ENCODE measurements around the gene GPX8. TPM values are rescaled to one million over a fixed set of nuclear protein-coding genes. Genes with fewer than 3 reads are reported as not detected.

The GPX8 gene
- total RNA-seq, 1 donor from 2014 or later, result 198 TPM

DNA sequence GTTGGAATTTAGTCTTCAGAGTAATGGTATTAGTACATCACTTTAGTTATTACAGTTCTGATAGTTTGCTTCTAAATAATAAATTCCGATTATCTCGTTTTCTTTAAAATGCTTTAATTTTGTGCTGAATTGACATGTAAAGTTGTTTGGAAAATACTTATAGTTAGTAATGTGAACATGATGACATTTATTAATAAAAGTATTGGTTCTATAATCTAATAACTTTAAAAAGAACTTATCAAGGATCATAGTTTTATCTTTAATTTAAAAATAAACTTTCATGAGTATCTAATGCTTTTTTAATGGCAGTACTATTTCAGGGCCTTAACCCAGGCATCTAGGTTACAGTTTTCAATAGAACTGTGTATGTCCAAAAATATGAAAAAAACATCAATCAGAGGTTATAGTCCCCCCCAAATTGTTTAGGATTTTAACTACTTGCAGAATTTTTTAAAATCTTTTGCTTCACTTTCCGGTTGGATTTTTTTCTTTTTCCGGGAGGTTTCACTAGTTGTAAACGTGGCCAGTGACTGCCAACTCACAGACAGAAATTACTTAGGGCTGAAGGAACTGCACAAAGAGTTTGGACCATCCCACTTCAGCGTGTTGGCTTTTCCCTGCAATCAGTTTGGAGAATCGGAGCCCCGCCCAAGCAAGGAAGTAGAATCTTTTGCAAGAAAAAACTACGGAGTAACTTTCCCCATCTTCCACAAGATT, 680 bp downstream of the GPX8 start:
- H3K36me3 Mint-ChIP-seq (ENCODE audit: low read depth), result peaks cover 19% of the 10 kb centered on the region
- peak overlapping the region; percentile 98 for H3K27ac Mint-ChIP-seq (ENCODE audit: unreplicated experiment)
- TF ChIP-seq, protein P1, sequence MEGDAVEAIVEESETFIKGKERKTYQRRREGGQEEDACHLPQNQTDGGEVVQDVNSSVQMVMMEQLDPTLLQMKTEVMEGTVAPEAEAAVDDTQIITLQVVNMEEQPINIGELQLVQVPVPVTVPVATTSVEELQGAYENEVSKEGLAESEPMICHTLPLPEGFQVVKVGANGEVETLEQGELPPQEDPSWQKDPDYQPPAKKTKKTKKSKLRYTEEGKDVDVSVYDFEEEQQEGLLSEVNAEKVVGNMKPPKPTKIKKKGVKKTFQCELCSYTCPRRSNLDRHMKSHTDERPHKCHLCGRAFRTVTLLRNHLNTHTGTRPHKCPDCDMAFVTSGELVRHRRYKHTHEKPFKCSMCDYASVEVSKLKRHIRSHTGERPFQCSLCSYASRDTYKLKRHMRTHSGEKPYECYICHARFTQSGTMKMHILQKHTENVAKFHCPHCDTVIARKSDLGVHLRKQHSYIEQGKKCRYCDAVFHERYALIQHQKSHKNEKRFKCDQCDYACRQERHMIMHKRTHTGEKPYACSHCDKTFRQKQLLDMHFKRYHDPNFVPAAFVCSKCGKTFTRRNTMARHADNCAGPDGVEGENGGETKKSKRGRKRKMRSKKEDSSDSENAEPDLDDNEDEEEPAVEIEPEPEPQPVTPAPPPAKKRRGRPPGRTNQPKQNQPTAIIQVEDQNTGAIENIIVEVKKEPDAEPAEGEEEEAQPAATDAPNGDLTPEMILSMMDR (IDR thresholded peaks at IDR 0.05), result no peak
- no peaks in the 10 kb centered on the region for H3K27me3 Mint-ChIP-seq (ENCODE audit: low read depth)
- peak overlapping the region; percentile 85 for H3K4me3 Mint-ChIP-seq (ENCODE audit: unreplicated experiment)
- H3K9me3 Mint-ChIP-seq (ENCODE audit: low read depth), result no peaks in the 10 kb centered on the region
- H3K4me1 Mint-ChIP-seq (ENCODE audit: low read depth), result peaks cover 27% of the 10 kb centered on the region
- DNase-seq (ENCODE audit: low spot score), result no peak

DNA sequence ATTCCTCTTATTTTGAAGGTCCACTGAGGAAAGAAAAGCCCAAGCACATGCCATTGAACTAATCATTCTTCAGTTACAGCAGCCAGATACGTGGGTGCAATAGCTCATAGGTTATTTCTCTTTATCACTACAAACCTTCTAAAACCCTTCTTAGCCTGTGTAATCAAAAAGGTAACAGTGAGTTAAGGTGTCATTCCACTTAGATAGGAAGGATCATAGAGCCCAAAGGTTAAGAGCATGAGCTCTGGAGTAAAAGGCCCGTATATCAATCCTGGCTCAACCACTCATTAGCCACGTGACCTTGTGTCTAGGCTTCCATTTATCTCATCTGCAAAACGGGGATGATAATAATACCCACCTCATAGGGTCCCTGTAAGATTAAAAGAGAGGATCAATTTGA, 2.7 kb downstream of the GPX8 start:
- H3K27me3 Mint-ChIP-seq (ENCODE audit: low read depth), result no peaks in the 10 kb centered on the region
- H3K36me3 Mint-ChIP-seq (ENCODE audit: low read depth), result peaks cover 26% of the 10 kb centered on the region
- H3K9me3 Mint-ChIP-seq (ENCODE audit: low read depth), result no peaks in the 10 kb centered on the region
- peak overlapping the region; percentile 85 for H3K4me3 Mint-ChIP-seq (ENCODE audit: unreplicated experiment)
- DNase-seq (ENCODE audit: low spot score), result no peak
- H3K27ac Mint-ChIP-seq (ENCODE audit: unreplicated experiment), result no peak overlapping the region
- peaks cover 25% of the 10 kb centered on the region for H3K4me1 Mint-ChIP-seq (ENCODE audit: low read depth)
- TF ChIP-seq, protein P1 (IDR thresholded peaks at IDR 0.05), result no peak

DNA sequence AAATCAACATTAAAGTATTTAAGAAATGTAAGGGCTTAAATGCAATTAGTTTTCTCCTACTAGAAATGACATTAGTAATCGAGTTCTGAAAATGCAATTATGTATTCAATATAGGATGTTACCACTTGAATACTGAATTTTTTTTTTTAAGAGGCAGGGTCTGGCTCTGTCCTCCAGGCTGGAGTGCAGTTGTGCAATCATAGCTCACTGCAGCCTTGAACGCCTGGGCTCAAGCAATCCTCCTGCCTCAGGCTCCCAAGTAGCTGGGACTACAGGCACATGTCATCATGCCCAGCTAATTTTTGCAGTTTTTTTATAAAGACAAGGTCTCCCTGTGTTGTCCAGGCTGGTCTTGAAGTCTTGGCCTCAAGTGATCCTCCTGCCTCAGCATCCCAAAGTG, 11.5 kb downstream of the GPX8 start:
- Mint-ChIP-seq H3K4me3 (ENCODE audit: unreplicated experiment) (no peak overlapping the region), H3K27me3 (ENCODE audit: low read depth) (peaks cover 28% of the 10 kb centered on the region), H3K27ac (ENCODE audit: unreplicated experiment) (no peak overlapping the region), H3K4me1 (ENCODE audit: low read depth) (peaks cover 35% of the 10 kb centered on the region), H3K36me3 (ENCODE audit: low read depth) (peaks cover 1% of the 10 kb centered on the region), H3K9me3 (ENCODE audit: low read depth) (no peaks in the 10 kb centered on the region)
- TF ChIP-seq, protein P1 (IDR thresholded peaks at IDR 0.05), result no peak
- no peak for DNase-seq (ENCODE audit: low spot score)

DNA sequence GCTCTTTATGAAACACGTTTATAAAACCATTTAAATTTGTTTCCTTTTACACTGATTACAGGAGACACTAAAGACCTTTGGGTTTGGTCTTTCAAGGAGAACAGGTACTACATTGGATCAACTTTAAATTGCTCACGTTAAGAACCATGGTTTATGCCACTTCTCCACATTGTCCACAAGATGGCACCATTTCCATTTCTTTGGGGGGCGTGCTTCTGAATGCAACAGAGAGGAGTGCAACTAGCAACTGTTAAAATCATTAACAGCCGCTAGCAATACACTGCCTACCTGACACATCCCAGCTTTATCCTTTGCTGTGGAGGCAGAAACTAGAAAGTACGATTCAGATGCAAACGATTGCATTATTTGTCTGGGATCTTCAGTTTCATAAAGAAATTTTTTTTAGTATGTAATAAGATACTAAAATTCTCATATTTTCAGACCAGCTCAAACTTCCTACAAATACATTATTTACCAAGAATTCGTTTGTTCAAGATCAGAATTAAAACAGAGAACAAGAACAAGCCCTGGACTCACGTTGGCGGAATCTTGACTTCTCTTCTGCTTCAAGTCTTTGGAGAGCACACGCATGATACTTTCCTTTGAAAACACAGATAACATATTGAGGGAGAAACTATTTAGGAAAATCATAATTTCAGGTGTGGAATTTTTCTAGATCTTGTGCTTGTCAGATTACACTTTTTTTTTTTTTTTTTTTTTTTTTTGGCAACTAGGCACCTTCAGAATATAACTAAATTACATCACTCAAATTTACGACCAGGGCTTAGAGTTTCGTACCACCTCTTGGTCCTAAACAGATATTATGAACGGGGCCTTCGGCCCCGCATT, 12.3 kb downstream of the GPX8 start:
- no peak overlapping the region for H3K27ac Mint-ChIP-seq (ENCODE audit: unreplicated experiment)
- no peaks in the 10 kb centered on the region for H3K36me3 Mint-ChIP-seq (ENCODE audit: low read depth)
- H3K9me3 Mint-ChIP-seq (ENCODE audit: low read depth), result no peaks in the 10 kb centered on the region
- peaks cover 35% of the 10 kb centered on the region for H3K27me3 Mint-ChIP-seq (ENCODE audit: low read depth)
- peaks cover 39% of the 10 kb centered on the region for H3K4me1 Mint-ChIP-seq (ENCODE audit: low read depth)
- TF ChIP-seq, protein P1 (IDR thresholded peaks at IDR 0.05), result peak; percentile 93
- DNase-seq (ENCODE audit: low spot score), result no peak
- peak overlapping the region; percentile 83 for H3K4me3 Mint-ChIP-seq (ENCODE audit: unreplicated experiment)

DNA sequence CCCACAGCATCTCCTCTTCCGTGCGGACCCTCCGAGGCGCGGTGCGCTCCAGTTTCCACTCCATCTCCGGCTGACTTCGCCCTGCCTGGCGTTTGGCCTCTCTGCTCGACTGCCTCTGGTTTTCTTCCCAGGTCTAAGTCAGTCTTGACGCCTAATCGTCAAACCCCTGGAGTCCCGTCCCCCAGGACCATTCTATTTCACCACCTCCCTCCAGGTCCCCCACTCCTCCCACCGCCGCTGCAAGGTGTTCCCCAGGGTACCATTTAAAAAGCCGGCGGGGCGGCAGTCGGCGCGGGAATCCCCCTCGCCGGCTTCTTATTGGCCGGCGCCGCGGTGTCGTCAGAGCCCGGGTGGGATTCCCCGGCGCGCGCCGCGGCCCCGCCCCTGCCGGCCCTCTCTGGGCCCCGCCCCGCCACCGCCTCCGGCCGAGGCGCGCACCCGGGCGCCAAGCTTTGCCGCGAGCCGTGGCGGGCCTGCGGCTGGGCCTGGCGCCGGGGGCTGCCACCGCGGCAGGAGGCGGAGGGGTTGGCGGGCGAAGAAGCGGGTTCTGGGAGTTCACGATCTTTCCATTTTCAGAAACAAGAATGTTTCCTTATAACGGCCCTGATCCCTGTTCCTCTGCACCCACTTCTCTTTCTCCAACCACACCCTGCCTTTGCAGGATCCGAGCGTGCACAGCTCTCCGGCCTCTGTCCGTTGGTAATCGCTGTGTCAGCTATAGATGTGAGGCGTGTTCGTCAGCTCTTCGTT, 13.1 kb downstream of the GPX8 start, which contains the start of gene CDC20B:
Gene CDC20B (minus strand): TSS at position 241 of the 750 bp plus-strand sequence. CDS start 177 bp downstream, at position 64.
- Mint-ChIP-seq H3K36me3 (ENCODE audit: low read depth) (no peaks in the 10 kb centered on the region), H3K27me3 (ENCODE audit: low read depth) (peaks cover 41% of the 10 kb centered on the region), H3K4me1 (ENCODE audit: low read depth) (peaks cover 37% of the 10 kb centered on the region), H3K9me3 (ENCODE audit: low read depth) (no peaks in the 10 kb centered on the region), H3K4me3 (ENCODE audit: unreplicated experiment) (peak within 1 kb of the TSS; percentile 83), H3K27ac (ENCODE audit: unreplicated experiment) (peak within 1 kb of the TSS; percentile 76)
- TF ChIP-seq, protein P1 (IDR thresholded peaks at IDR 0.05), result no peak
- no peak for DNase-seq (ENCODE audit: low spot score)

Measured in chondrocyte (in vitro differentiated cells).